B cell (primary cell): ENCODE results near the gene PLEKHJ1.

Experiments used
- CTCF ChIP-seq: fragments of 200-600 bp; IDR thresholded peaks from one replicate; pipeline ENCODE4 v1.8.0; 2022; ENCODE audit warnings: antibody characterized with exemption, mild to moderate bottlenecking
- EZH2 ChIP-seq: IDR thresholded peaks from 2 replicates; pipeline ENCODE4 v1.6.1; 2012; ENCODE audit warnings: borderline replicate concordance, low read depth, mild to moderate bottlenecking, moderate library complexity, low read length; ENCODE audit not compliant: insufficient read depth, poor library complexity, severe bottlenecking

GRCh38 chr19:2230807-2231533 is 5.2 kb downstream of the PLEKHJ1 start:
- TF ChIP-seq EZH2 (no peak), CTCF (no peak)
